HFFc6 (cell line): ENCODE data around the gene RNF5. TPM values are rescaled to one million over a fixed set of nuclear protein-coding genes. Genes with fewer than 3 reads are reported as not detected.
"Not testable (repeated sequence)": the region's sequence is repeated elsewhere in the genome, so short reads cannot be mapped to it uniquely, and the experiment has no call there.

Source experiments
- DNase-seq: peaks from one replicate; pipeline ENCODE4 v3.0.0-alpha.2; 2018
- H3K27ac Mint-ChIP-seq: 2 replicates; pipeline ENCODE4 v1.8.0; 2020; ENCODE audit warnings: mild to moderate bottlenecking, mixed read lengths
- H3K27me3 Mint-ChIP-seq: 2 replicates; pipeline ENCODE4 v1.8.0; 2021; ENCODE audit warnings: mild to moderate bottlenecking, moderate library complexity, mixed read lengths; ENCODE audit not compliant: insufficient read depth
- H3K36me3 Mint-ChIP-seq: 2 replicates; pipeline ENCODE4 v1.8.0; 2021; ENCODE audit warnings: low read depth, mixed read lengths
- H3K4me1 Mint-ChIP-seq: 2 replicates; pipeline ENCODE4 v1.8.0; 2020; ENCODE audit warnings: low read depth, mixed read lengths
- H3K4me3 Mint-ChIP-seq: 2 replicates; pipeline ENCODE4 v1.8.0; 2020; ENCODE audit warnings: mild to moderate bottlenecking, moderate library complexity, mixed read lengths
- H3K9me3 Mint-ChIP-seq: 2 replicates; pipeline ENCODE4 v1.8.0; 2020; ENCODE audit warnings: mild to moderate bottlenecking, mixed read lengths
- total RNA-seq, 6 experiments: library from RNA; stranded (reverse); fragmentation: NEBNext Ultra II Directional; extraction: Animal tissue kit (Norgen Biotek cat#: 25700); gene quantifications; 2 replicates in 1 of 6; 3 replicates in 5 of 6; pipeline ENCODE4 v1.2.3, GENCODE V29; 2021
- TF ChIP-seq, protein P1 (sequence below): fragments of 200-600 bp; sonication (generic); IDR thresholded peaks from 2 replicates; pipeline ENCODE4 v1.5.0; 2021; ENCODE audit warnings: antibody characterized with exemption, mild to moderate bottlenecking

Gene RNF5
- total RNA-seq, 6 experiments from 2014 or later, result 30.0 to 37.4 (median 34.7) TPM

DNA sequence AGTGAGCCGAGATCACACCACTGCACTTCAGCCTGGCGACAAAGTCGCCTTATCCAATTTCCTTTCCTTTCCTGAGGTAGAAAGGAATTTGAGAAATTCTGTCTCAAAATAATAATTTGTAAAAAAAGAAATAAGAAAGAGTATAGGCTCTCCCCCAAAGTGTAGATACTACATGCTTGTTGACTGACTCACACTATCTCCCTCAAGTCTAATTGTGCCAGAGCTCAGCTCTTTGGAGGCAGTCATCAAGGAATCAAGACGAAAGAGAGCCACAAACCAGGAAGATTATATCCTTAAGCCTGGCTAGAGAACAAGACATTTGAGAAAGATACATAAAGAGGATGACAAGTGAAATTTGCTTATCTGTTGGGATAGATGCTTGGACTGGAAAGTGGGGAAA, 44.4 kb upstream of the RNF5 start:
- peaks cover 2% of the 10 kb centered on the region; the same call in 1 of the 2 replicates for H3K27me3 Mint-ChIP-seq
- H3K4me1 Mint-ChIP-seq, result peaks cover 27% of the 10 kb centered on the region
- DNase-seq, result peak; percentile 48
- H3K4me3 Mint-ChIP-seq, result 0 out of 2 replicates have a peak overlapping the region, but pooled peaks have one; percentile 1
- no peaks in the 10 kb centered on the region for H3K36me3 Mint-ChIP-seq
- no peaks in the 10 kb centered on the region for H3K9me3 Mint-ChIP-seq
- H3K27ac Mint-ChIP-seq, result peak overlapping the region; percentile 23
- TF ChIP-seq, protein P1, sequence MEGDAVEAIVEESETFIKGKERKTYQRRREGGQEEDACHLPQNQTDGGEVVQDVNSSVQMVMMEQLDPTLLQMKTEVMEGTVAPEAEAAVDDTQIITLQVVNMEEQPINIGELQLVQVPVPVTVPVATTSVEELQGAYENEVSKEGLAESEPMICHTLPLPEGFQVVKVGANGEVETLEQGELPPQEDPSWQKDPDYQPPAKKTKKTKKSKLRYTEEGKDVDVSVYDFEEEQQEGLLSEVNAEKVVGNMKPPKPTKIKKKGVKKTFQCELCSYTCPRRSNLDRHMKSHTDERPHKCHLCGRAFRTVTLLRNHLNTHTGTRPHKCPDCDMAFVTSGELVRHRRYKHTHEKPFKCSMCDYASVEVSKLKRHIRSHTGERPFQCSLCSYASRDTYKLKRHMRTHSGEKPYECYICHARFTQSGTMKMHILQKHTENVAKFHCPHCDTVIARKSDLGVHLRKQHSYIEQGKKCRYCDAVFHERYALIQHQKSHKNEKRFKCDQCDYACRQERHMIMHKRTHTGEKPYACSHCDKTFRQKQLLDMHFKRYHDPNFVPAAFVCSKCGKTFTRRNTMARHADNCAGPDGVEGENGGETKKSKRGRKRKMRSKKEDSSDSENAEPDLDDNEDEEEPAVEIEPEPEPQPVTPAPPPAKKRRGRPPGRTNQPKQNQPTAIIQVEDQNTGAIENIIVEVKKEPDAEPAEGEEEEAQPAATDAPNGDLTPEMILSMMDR, result no peak

DNA sequence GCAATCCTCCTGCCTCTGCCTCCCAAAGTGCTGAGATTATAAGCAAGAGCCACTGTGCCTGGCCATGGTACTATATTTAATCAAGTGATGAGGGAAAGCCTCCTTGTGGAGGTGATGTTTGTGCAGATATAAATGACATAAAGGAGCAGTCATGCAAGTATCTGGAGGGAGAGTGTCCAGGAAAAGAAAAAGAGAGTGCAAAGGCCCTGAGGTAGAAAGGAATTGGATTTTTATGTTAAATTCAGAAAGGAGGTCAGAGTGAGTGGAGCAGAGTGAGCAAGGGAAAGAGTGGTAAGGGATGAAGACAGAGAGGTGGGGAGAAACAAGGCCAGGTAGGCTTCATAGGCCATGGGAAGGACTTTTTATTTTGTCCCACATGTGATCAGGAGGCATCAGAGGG, 40.8 kb upstream of the RNF5 start:
- DNase-seq, result no peak
- no peak overlapping the region for H3K4me3 Mint-ChIP-seq
- peaks cover 11% of the 10 kb centered on the region for H3K4me1 Mint-ChIP-seq
- TF ChIP-seq, protein P1, result no peak
- peaks cover 3% of the 10 kb centered on the region; the same call in 1 of the 2 replicates for H3K27me3 Mint-ChIP-seq
- no peaks in the 10 kb centered on the region for H3K9me3 Mint-ChIP-seq
- H3K27ac Mint-ChIP-seq, result no peak overlapping the region
- no peaks in the 10 kb centered on the region for H3K36me3 Mint-ChIP-seq

DNA sequence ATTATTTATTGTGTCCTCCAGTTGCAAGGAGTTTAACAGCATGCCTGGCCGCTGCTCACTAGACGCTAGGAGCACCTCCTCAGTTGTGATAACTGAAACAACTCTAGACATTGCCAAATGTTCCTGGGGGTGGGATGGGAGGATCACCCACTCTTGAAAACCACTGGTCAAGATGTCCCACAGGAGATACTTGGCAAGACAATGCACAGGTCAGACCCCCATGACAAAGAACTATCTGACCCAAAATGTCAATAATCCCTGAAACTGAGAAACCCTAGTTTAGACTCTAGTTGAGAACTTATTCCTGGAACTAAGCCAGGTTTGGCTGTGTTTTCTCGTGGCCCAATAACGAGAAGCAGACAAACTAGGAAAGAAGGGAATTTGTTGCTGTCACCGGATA, 38.6 kb upstream of the RNF5 start:
- no peak for DNase-seq
- no peaks in the 10 kb centered on the region; the same call in 1 of the 2 replicates for H3K4me1 Mint-ChIP-seq
- H3K36me3 Mint-ChIP-seq, result no peaks in the 10 kb centered on the region
- H3K27me3 Mint-ChIP-seq, result peaks cover 3% of the 10 kb centered on the region; the same call in 1 of the 2 replicates
- TF ChIP-seq, protein P1, result no peak
- H3K27ac Mint-ChIP-seq, result no peak overlapping the region
- no peak overlapping the region for H3K4me3 Mint-ChIP-seq
- no peaks in the 10 kb centered on the region for H3K9me3 Mint-ChIP-seq

DNA sequence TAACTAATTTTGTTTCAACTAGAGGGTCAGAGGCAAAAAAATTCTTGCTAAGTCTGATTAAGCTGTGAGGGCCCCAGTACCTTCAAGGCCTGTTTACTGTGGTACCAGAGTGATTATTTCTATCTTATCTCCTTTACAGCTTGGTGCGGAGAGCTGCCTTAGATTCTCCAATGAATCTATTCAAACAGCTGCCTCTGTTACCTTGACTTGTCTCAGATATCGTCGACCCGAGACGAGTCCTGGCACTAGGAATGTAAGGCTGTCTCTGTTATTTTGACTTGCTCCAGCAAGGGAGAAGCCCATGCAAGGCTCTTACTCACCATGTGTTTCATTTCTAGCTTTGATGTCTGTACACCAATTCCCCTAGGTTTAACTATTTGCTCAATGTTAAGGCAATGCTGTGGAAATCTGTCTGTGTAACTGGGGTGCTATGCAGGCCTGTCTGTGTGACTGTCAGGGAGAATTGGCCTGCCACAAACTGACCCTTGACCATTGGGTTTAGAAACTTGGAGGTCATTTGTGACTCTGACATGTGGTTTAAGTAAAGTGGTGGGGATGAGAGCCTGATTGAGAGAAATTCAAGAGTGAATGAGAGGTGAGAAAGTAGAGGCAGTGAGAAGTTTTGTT, 37.7 kb upstream of the RNF5 start:
- peaks cover 3% of the 10 kb centered on the region; the same call in 1 of the 2 replicates for H3K27me3 Mint-ChIP-seq
- H3K27ac Mint-ChIP-seq, result no peak overlapping the region
- H3K4me3 Mint-ChIP-seq, result no peak overlapping the region
- H3K9me3 Mint-ChIP-seq, result no peaks in the 10 kb centered on the region
- TF ChIP-seq, protein P1, result no peak
- no peaks in the 10 kb centered on the region; the same call in 1 of the 2 replicates for H3K4me1 Mint-ChIP-seq
- no peaks in the 10 kb centered on the region for H3K36me3 Mint-ChIP-seq
- no peak for DNase-seq

DNA sequence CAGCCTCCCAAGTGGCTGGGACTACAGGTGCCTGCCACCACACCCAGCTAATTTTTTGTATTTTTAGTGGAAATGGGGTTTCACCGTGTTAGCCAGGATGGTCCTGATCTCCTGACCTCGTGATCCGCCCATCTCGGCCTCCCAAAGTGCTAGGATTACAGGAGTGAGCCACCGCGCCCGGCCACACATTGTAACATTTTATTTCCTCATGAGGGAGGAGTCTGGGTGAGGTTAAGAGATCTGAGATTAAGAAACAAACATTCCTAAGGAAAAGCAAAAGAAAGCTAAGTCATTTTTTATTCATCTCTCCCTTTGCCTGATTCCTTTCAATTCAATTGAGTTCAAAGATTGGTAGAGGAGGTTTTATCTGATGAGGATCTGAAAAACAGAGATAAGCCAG, 34.0 kb upstream of the RNF5 start:
- not testable (repeated sequence) for DNase-seq, H3K4me1 Mint-ChIP-seq, H3K27me3 Mint-ChIP-seq, H3K9me3 Mint-ChIP-seq, H3K4me3 Mint-ChIP-seq, H3K27ac Mint-ChIP-seq
- peaks cover 13% of the 10 kb centered on the region; the same call in 1 of the 2 replicates for H3K36me3 Mint-ChIP-seq

DNA sequence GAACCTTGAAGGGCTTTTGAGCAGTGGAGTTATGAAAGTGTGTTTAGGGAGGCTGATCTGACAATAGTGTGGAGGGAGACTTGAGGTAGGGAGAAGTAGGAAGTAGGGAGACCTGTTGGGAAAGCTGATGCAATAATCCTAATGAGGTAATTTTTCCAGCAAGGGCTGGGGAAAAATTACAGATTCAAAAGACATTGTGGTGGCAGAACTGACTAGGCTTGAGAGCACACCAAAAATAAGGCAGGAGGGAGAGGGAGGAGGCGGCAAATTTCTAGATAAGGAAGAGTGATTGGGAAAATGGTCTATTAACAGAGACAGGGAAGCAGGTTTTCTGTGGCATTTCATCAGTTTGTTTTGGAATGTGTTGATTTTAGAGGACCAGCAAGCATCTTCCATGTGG, 31.9 kb upstream of the RNF5 start:
- Mint-ChIP-seq H3K9me3 (no peaks in the 10 kb centered on the region), H3K27ac (no peak overlapping the region), H3K4me1 (peaks cover 7% of the 10 kb centered on the region), H3K27me3 (peaks cover 10% of the 10 kb centered on the region), H3K36me3 (peaks cover 13% of the 10 kb centered on the region; the same call in 1 of the 2 replicates), H3K4me3 (no peak overlapping the region)
- TF ChIP-seq, protein P1, result no peak
- no peak for DNase-seq
